HL-60 (cell line): Measurements from ENCODE around the gene KCNT2.
"Not testable (repeated sequence)": the region's sequence is repeated elsewhere in the genome, so short reads cannot be mapped to it uniquely, and the experiment has no call there.

Source experiments
- DNase-seq, 2 experiments: peaks; one replicate each; pipeline ENCODE4 v3.0.0-alpha.2; 2010 to 2020; ENCODE audit warnings: low read depth in 1 of 2, low spot score in 1 of 2
- H3K27ac ChIP-seq: fragments of 250-450 bp; sonication (Bioruptor Pico); replicated peaks from 2 replicates; pipeline ENCODE4 v1.5.1; 2020; ENCODE audit warnings: mild to moderate bottlenecking, moderate library complexity
- H3K27me3 ChIP-seq: fragments of 250-450 bp; sonication (Bioruptor Pico); 2 replicates; pipeline ENCODE4 v1.5.1; 2021; ENCODE audit warnings: mild to moderate bottlenecking, moderate library complexity; ENCODE audit not compliant: insufficient read depth, poor library complexity, severe bottlenecking
- H3K4me3 ChIP-seq: replicated peaks from 2 replicates; pipeline ENCODE4 v1.5.1; 2011; ENCODE audit warnings: mild to moderate bottlenecking, control low read depth, low read length; ENCODE audit not compliant: insufficient read depth
- CTCF ChIP-seq: IDR thresholded peaks from one replicate; pipeline ENCODE4 v1.5.1; 2011; ENCODE audit warnings: low read length, control low read depth, inconsistent platforms; ENCODE audit not compliant: insufficient read depth
- GABPA ChIP-seq: IDR thresholded peaks from 2 replicates; pipeline ENCODE4 v1.6.1; 2012; ENCODE audit warnings: low read depth
- POLR2AphosphoS5 ChIP-seq: IDR thresholded peaks from 2 replicates; pipeline ENCODE4 v1.6.1; 2012; ENCODE audit warnings: low read depth
- REST ChIP-seq: IDR thresholded peaks from 2 replicates; pipeline ENCODE4 v1.6.1; 2012; ENCODE audit warnings: low read depth; ENCODE audit not compliant: insufficient replicate concordance
- SPI1 ChIP-seq: IDR thresholded peaks from 2 replicates; pipeline ENCODE4 v1.6.1; 2012; ENCODE audit warnings: low read depth, mild to moderate bottlenecking, borderline replicate concordance

KCNT2 gene

GRCh38 chr1:196650403-196650802, 42.2 kb upstream of the KCNT2 start:
- no peak for DNase-seq
- TF ChIP-seq CTCF (no peak), POLR2AphosphoS5 (no peak), GABPA (no peak), REST (no peak)
- no peaks in the 10 kb centered on the region for H3K27me3 ChIP-seq
- no peak overlapping the region for H3K4me3 ChIP-seq
- no peak overlapping the region for H3K27ac ChIP-seq

GRCh38 chr1:196649990-196650389, 41.8 kb upstream of the KCNT2 start:
- H3K4me3 ChIP-seq, result no peak overlapping the region
- TF ChIP-seq REST (no peak), SPI1 (no peak), CTCF (no peak), GABPA (no peak), POLR2AphosphoS5 (no peak)
- no peaks in the 10 kb centered on the region for H3K27me3 ChIP-seq
- H3K27ac ChIP-seq, result no peak overlapping the region
- DNase-seq, result no peak

- Histone ChIP-seq H3K4me3 (no peak overlapping the region), H3K27me3 (no peaks in the 10 kb centered on the region), H3K27ac (no peak overlapping the region)
- no peak for TF ChIP-seq POLR2AphosphoS5
- no peak for TF ChIP-seq GABPA
- TF ChIP-seq CTCF, result no peak
- no peak for TF ChIP-seq REST
- no peak for TF ChIP-seq SPI1
- DNase-seq, result no peak
Observed at GRCh38 chr1:196640976-196641375, 32.7 kb upstream of the KCNT2 start.

- DNase-seq, H3K4me3 ChIP-seq, H3K27me3 ChIP-seq, H3K27ac ChIP-seq: not testable (repeated sequence)
Observed at GRCh38 chr1:196639291-196639690, 31.1 kb upstream of the KCNT2 start.
